Uterus (tissue), 2 donors: ENCODE results near the gene SSBP3.

Experiments used
- CTCF ChIP-seq, 4 experiments: fragments of 200-600 bp in 2 of 4; fragments of 450-650 bp in 2 of 4; sonication (generic) in 2 of 4; IDR thresholded peaks; one replicate each; pipeline ENCODE4 v1.5.1; 2016 to 2019; ENCODE audit warnings: antibody characterized with exemption in 4 of 4, mild to moderate bottlenecking in 2 of 4, moderate library complexity in 1 of 4
- POLR2A ChIP-seq, 2 donors: fragments of 450-650 bp; IDR thresholded peaks; one replicate each; pipeline ENCODE4 v1.6.1; 2016; ENCODE audit warnings: antibody characterized with exemption in 2 of 2, mild to moderate bottlenecking in 1 of 2, moderate library complexity in 1 of 2

GRCh38 chr1:54403808-54404261, 2.4 kb downstream of the SSBP3 start:
- no peak for TF ChIP-seq CTCF (IDR thresholded peaks at IDR 0.05)
- no peak for TF ChIP-seq POLR2A (IDR thresholded peaks at IDR 0.05)
